Mesothelial cell of epicardium (in vitro differentiated cells): ENCODE data around the gene PTBP1. TPM values are rescaled to one million over a fixed set of nuclear protein-coding genes. Genes with fewer than 3 reads are reported as not detected.

Experiments used
- DNase-seq, 2 experiments: peaks; one replicate each; pipeline ENCODE4 v3.0.0; 2021; ENCODE audit warnings: low spot score in 2 of 2; ENCODE audit not compliant: unreplicated experiment in 2 of 2
- H3K27ac Mint-ChIP-seq: 2 replicates; pipeline ENCODE4 v1.8.0; 2021; ENCODE audit warnings: mixed read lengths
- H3K27me3 Mint-ChIP-seq: 2 replicates; pipeline ENCODE4 v1.8.0; 2021; ENCODE audit warnings: low read depth, mixed read lengths
- H3K36me3 Mint-ChIP-seq: 2 replicates; pipeline ENCODE4 v1.8.0; 2021; ENCODE audit warnings: mixed read lengths
- H3K4me1 Mint-ChIP-seq: 2 replicates; pipeline ENCODE4 v1.8.0; 2021; ENCODE audit warnings: mixed read lengths
- H3K4me3 Mint-ChIP-seq: 2 replicates; pipeline ENCODE4 v1.8.0; 2021; ENCODE audit warnings: mild to moderate bottlenecking, moderate library complexity, mixed read lengths
- H3K9me3 Mint-ChIP-seq: 2 replicates; pipeline ENCODE4 v1.8.0; 2021; ENCODE audit warnings: mixed read lengths
- total RNA-seq: library from RNA; stranded (reverse); gene quantifications from 3 replicates; pipeline ENCODE4 v1.2.1, GENCODE V29; 2021
- TF ChIP-seq, protein P1 (sequence below): fragments of 200-600 bp; sonication (generic); IDR thresholded peaks from one replicate; pipeline ENCODE4 v1.5.0; 2021; ENCODE audit warnings: antibody characterized with exemption; ENCODE audit not compliant: unreplicated experiment

Gene PTBP1
- total RNA-seq, 1 donor from 2014 or later = 447 TPM

DNA sequence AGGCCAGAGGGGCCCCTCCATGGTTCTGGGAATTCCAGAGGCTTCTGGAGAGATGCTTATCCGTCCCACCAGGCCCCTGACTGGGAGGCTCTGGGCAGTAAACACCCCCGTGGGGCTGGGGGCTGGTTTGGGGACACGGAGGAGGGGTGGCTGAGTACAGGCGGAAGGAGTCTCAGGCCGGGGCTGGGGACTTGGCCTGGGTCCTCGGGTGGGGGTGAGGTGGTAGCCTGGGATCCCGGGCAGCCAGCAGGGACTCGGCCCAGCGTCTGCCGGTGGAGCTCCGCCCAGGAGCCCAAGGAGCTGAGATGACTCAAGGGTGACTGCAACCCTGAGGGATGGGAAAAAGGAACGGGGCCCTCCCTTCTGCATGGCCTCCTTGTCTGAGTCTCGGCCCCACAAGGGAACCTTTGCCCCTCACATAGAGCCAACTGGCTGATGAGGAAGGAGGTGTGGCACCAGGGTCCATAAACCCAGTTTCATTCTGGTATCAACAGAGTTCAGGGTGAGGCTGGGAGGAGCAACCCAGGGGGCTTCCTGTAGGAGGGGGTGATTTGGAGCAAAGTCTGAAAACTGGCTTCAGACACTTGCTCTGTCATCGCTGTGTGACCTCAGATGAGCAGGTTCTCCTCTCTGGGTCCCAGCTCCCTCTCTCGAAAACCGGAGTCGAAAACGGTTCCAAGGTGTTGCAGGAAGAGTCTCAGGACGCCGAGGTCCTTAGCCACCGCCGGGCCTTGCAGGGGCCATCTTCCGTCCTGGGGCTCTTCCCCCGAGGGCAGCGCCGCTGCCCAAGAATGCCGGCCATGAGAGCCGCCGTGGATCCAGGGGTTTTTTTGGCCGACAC, 45.5 kb upstream of the PTBP1 start:
- no peaks in the 10 kb centered on the region for H3K9me3 Mint-ChIP-seq
- no peaks in the 10 kb centered on the region for H3K36me3 Mint-ChIP-seq
- H3K4me1 Mint-ChIP-seq = peaks cover 6% of the 10 kb centered on the region
- no peak overlapping the region for H3K4me3 Mint-ChIP-seq
- no peaks in the 10 kb centered on the region for H3K27me3 Mint-ChIP-seq
- no peak for DNase-seq
- TF ChIP-seq, protein P1, sequence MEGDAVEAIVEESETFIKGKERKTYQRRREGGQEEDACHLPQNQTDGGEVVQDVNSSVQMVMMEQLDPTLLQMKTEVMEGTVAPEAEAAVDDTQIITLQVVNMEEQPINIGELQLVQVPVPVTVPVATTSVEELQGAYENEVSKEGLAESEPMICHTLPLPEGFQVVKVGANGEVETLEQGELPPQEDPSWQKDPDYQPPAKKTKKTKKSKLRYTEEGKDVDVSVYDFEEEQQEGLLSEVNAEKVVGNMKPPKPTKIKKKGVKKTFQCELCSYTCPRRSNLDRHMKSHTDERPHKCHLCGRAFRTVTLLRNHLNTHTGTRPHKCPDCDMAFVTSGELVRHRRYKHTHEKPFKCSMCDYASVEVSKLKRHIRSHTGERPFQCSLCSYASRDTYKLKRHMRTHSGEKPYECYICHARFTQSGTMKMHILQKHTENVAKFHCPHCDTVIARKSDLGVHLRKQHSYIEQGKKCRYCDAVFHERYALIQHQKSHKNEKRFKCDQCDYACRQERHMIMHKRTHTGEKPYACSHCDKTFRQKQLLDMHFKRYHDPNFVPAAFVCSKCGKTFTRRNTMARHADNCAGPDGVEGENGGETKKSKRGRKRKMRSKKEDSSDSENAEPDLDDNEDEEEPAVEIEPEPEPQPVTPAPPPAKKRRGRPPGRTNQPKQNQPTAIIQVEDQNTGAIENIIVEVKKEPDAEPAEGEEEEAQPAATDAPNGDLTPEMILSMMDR = no peak
- no peak overlapping the region for H3K27ac Mint-ChIP-seq

DNA sequence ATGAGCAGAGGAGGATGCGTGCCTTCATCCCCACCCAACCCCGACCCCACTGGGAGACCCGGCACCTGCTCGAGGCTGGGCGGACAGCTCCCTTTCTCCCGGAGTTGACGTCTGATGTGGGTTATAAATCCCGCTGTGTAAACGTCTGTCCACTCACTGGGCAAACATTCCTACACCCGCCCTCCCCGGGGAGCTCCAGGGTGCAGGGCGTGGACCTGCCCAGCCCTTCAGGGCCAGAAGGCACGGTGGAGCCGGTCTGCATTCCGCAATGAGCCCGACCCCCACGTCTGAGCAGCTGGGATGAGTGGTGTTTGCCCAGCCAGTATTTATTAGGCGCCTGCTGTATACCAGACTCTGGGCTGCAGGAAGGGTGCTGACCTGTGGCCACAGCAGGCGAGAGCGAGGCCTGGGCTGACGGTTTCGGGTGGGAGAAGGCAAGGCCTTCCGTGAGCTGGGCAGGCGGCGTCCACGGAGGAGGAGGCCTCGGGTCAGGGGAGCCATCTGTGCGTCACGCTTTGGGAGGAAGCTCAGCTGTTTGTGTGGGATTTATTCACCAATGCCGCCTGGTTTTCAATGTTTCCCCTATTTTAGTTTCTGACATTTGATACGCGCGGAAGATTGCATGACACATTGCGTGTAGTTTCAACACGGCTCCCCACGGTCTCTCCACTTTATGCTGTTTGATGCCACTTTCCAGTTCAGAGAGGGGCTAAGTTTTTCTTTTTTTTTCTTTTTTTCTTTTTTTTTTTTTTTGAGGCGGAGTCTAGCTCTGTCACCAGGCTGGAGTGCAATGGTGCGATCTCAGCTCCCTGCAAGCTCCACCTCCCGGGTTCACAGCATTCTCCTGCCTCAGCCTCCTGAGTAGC, 44.4 kb upstream of the PTBP1 start:
- Mint-ChIP-seq H3K4me3 (no peak overlapping the region), H3K4me1 (peaks cover 6% of the 10 kb centered on the region), H3K27me3 (no peaks in the 10 kb centered on the region), H3K27ac (peak overlapping the region; percentile 82), H3K36me3 (no peaks in the 10 kb centered on the region), H3K9me3 (no peaks in the 10 kb centered on the region)
- TF ChIP-seq, protein P1 = no peak
- DNase-seq = no peak

DNA sequence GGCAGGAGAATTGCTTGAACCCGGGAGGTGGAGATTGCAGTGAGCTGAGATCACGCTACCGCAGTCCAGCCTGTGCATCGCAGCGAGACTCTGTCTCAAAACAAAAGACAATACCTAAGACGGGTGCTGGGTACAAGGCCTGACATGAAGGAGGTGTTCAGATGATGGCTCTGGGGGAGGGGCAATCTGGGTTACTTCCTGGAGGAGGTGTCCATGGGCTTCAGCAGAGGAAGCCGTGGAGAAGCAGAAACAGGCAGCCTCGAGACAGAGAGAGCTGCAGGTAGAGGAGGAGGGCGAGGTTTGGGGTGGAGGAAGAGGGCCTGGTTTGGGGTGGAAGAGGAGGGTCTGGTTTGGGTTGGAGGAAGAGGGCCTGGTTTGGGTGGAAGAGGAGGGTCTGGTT, 42.7 kb upstream of the PTBP1 start:
- H3K9me3 Mint-ChIP-seq = peaks cover under 1% of the 10 kb centered on the region
- H3K36me3 Mint-ChIP-seq = peaks cover under 1% of the 10 kb centered on the region
- no peak overlapping the region for H3K4me3 Mint-ChIP-seq
- no peak overlapping the region for H3K27ac Mint-ChIP-seq
- TF ChIP-seq, protein P1 = no peak
- H3K27me3 Mint-ChIP-seq = no peaks in the 10 kb centered on the region
- no peak for DNase-seq
- H3K4me1 Mint-ChIP-seq = peaks cover 6% of the 10 kb centered on the region

DNA sequence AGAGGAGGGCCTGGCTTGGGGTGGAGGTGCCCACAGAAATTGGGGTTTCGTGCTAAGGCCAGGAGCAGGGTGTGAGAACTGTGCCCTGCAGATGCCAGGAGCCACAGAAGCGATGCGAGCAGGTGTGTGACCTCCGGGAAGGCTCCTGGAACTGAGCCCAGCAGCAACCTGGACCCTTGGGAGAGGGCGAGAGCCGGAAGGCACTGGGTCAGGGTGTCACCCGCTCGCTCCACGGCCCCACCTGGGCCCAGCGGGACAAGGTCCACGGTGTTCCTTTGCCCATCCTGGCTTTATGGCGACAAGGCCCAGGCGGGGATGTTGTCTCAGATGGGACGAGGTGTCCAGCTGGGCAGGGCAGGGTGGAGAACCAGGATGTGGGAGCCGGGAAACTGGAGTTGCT, 42.2 kb upstream of the PTBP1 start:
- Mint-ChIP-seq H3K9me3 (peaks cover 4% of the 10 kb centered on the region), H3K4me3 (no peak overlapping the region), H3K36me3 (peaks cover 3% of the 10 kb centered on the region), H3K27me3 (no peaks in the 10 kb centered on the region), H3K27ac (no peak overlapping the region), H3K4me1 (peaks cover 6% of the 10 kb centered on the region)
- DNase-seq = no peak
- TF ChIP-seq, protein P1 = no peak

DNA sequence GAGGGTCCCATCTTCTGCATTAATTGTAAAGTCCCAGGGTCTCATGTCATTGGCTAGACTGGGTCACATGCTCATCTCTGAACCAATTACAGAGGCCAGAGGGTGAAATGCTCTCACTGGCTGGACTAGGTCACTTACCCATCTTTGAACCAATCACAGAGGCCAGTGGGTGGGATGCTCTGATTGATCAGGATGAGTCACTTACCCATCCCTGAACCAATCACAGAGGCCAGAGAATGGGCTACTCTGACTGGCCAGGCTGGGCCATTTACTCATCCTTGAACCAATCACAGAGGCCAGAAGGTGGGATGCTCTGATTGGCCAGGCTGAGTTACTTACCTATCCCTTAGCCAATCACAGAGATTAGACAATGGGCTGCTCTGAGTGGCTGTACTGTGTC, 41.0 kb upstream of the PTBP1 start:
- Mint-ChIP-seq H3K27me3 (no peaks in the 10 kb centered on the region), H3K4me3 (no peak overlapping the region), H3K27ac (no peak overlapping the region), H3K36me3 (peaks cover 3% of the 10 kb centered on the region), H3K9me3 (peaks cover 4% of the 10 kb centered on the region), H3K4me1 (peaks cover 6% of the 10 kb centered on the region)
- TF ChIP-seq, protein P1 = no peak
- no peak for DNase-seq
